ENCODE results near the gene NIM1K.
"Not testable (repeated sequence)": the region's sequence is repeated elsewhere in the genome, so short reads cannot be mapped to it uniquely, and the experiment has no call there.

NIM1K gene

DNA sequence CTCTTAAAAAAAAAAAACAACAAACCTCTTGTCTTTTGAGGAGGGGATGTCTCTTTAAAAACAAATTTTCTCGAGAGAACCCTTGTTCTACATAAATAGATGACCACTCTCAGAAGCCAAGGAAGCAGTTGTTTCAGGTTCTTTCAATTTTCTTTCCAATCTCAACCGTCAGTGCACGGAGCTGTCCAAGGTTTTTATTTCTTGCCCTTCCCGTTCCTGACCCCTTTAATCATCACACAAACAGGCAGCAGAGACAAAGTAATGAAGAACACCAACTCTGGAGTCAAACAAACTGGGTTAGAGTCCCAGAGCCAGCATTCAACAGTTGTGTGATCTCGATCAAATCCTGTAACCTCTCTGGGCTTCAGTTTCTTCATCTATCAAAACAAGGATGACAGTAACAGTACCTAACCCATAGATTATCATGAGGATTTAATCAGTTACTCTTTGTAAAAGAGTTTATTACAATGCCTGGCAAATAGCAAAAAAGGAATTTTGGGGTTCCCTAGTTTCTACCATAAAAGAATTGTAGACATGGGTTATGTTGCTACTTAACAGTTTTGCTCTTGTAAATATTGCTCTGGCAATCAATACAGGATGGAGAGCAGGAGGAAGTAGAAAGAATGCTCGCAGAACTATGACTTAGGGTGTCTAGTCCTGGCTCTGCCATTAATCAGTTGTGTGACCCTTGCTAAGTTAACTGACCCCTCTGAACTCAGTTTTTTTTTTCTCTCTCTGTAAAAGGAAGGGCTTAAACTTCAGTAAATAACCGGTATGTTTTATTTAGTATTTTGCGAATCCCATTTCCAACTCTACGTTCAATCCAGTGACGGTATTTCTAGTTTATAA, 1.0 kb upstream of the NIM1K start:
- Histone ChIP-seq H3K4me3 (ENCODE audit: low read length) (peak overlapping the region; percentile 70), H3K9ac (ENCODE audit: low read length) (no peak overlapping the region), H3K4me1 (ENCODE audit: control insufficient read depth, low read depth, low read length) (peaks cover 13% of the 10 kb centered on the region), H3K36me3 (ENCODE audit: control insufficient read depth, low read depth, low read length) (no peaks in the 10 kb centered on the region), H3K27ac (ENCODE audit: low read length) (no peak overlapping the region), H3K27me3 (ENCODE audit: control insufficient read depth, insufficient read depth, low read length) (peaks cover 49% of the 10 kb centered on the region), H3K9me3 (ENCODE audit: control insufficient read depth, low read depth, low read length) (no peaks in the 10 kb centered on the region)

DNA sequence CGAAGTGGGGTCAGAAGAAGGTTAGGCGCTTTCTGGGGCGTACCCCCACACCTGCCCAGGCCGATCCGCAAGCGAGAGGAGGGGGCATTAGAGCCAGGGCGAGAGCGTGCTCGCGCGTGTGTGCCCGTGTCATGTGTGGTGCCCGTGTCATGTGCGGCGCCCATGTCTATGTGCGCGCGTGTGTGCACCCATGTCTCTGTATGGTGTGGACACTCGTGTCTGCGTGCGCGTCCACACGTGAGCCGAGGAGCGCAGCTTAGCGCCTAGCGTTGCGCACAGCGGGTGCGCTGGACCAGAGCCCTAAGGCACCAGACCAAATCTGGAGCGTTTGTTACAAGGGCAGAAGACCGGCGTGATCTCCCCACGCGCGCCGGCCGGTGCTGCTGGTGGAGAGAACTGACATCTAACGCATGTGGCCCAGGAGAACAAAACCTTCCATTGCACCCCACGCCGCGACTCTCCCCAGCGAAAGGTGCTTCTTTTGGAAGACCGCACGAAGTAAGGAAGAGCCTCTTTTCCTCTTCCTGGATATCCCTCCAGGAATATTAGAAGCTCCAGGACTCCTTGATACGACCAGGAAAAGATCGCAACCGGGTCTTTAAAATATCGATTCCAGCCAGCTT, 644 bp downstream of the NIM1K start:
- Histone ChIP-seq H3K9ac (ENCODE audit: low read length) (no peak overlapping the region), H3K4me1 (ENCODE audit: control insufficient read depth, low read depth, low read length) (peaks cover 13% of the 10 kb centered on the region), H3K9me3 (ENCODE audit: control insufficient read depth, low read depth, low read length) (no peaks in the 10 kb centered on the region), H3K36me3 (ENCODE audit: control insufficient read depth, low read depth, low read length) (no peaks in the 10 kb centered on the region), H3K27me3 (ENCODE audit: control insufficient read depth, insufficient read depth, low read length) (peaks cover 49% of the 10 kb centered on the region), H3K27ac (ENCODE audit: low read length) (no peak overlapping the region), H3K4me3 (ENCODE audit: low read length) (peak overlapping the region; percentile 70)

DNA sequence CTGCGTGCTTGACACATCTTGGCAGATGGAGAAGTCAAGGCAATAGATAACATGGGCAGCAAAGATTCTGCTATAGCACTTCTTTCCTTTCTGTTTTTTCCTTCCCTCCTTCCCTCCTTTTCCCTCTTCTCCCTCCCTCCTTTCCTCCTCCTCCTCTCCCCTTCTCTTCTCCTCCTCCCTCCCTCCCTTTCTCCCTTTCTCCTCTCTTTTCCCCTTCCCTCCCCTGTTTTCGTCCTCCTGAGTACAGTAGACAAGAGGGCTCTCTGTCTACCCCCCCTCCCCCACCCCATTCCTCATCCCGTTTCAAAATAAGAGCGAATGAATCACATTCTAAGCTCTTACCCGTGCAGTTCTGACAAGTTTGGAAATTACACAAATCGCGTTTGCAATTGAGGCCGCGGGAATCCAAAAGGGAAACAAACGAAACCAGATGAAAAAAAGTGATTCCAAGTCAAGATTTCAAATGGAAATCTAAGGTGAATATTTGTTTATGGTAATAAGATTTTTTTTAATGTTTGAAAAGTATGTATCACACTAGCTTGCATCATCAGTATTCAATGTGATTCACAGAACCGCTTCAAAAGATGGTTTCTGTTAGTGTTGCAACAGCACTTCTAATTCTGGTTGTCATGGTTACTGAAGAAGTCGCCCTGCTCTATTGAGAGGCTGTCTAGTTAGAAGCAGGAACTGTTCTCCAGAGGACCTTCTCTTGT, 1.3 kb downstream of the NIM1K start:
- Histone ChIP-seq H3K27ac (ENCODE audit: low read length) (no peak overlapping the region), H3K27me3 (ENCODE audit: control insufficient read depth, insufficient read depth, low read length) (peaks cover 49% of the 10 kb centered on the region), H3K36me3 (ENCODE audit: control insufficient read depth, low read depth, low read length) (no peaks in the 10 kb centered on the region), H3K4me1 (ENCODE audit: control insufficient read depth, low read depth, low read length) (peaks cover 13% of the 10 kb centered on the region), H3K9me3 (ENCODE audit: control insufficient read depth, low read depth, low read length) (no peaks in the 10 kb centered on the region), H3K9ac (ENCODE audit: low read length) (peak overlapping the region; percentile 24), H3K4me3 (ENCODE audit: low read length) (peak overlapping the region; percentile 70)

DNA sequence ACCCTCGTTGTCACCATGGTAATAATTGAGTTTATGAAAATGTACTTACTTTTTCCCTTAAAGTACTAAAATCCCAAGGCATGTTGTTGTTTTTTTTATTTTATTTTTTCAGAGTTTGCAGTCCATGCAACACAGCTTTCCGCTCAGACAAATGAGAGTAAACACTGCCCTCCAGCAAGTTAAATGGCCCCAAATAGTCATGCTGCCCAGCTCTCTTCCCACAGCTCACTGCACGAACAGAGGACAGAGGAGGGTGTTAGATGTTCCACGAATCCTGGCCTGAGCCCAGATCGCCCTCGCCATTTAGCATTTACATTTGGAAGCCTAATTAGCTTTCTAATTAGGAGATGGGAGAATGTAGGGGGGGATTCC, 1.9 kb downstream of the NIM1K start:
- no peak overlapping the region for H3K9ac ChIP-seq (ENCODE audit: low read length)
- no peak overlapping the region for H3K27ac ChIP-seq (ENCODE audit: low read length)
- H3K4me3 ChIP-seq (ENCODE audit: low read length): peak overlapping the region; percentile 70
- peaks cover 49% of the 10 kb centered on the region for H3K27me3 ChIP-seq (ENCODE audit: control insufficient read depth, insufficient read depth, low read length)
- peaks cover 13% of the 10 kb centered on the region for H3K4me1 ChIP-seq (ENCODE audit: control insufficient read depth, low read depth, low read length)
- no peaks in the 10 kb centered on the region for H3K36me3 ChIP-seq (ENCODE audit: control insufficient read depth, low read depth, low read length)
- H3K9me3 ChIP-seq (ENCODE audit: control insufficient read depth, low read depth, low read length): no peaks in the 10 kb centered on the region

DNA sequence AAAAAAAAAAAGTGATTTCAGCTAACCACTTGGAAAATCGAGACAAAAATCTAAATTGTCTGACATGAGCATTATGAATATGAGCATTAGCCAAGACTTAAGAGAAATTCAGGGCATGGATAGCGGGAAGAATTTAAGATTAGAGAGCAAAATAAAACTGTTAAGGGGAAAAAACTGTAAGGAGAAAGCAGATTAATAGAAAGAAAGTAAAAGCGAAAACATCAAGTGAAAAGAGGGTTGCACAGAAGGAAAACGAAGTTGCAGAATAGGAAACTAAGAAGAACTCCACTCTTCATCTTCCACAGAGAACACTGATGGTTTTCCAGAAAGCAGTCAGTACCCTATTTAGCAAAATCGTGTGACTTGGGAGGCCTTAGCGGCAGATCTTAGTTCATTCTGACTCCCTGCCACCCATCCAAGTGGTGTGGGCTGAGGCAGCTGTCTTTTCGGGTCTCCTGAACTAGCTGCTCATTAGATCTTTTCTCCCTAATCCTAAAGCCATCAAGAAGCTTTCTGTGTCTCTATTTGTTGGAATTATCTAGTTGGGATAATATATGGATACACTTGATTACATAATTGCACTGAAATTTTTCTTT, 3.7 kb downstream of the NIM1K start:
- Histone ChIP-seq H3K9me3 (ENCODE audit: control insufficient read depth, low read depth, low read length) (no peaks in the 10 kb centered on the region), H3K9ac (ENCODE audit: low read length) (no peak overlapping the region), H3K4me3 (ENCODE audit: low read length) (no peak overlapping the region), H3K27ac (ENCODE audit: low read length) (no peak overlapping the region), H3K36me3 (ENCODE audit: control insufficient read depth, low read depth, low read length) (no peaks in the 10 kb centered on the region), H3K4me1 (ENCODE audit: control insufficient read depth, low read depth, low read length) (peaks cover 13% of the 10 kb centered on the region), H3K27me3 (ENCODE audit: control insufficient read depth, insufficient read depth, low read length) (peaks cover 39% of the 10 kb centered on the region)

DNA sequence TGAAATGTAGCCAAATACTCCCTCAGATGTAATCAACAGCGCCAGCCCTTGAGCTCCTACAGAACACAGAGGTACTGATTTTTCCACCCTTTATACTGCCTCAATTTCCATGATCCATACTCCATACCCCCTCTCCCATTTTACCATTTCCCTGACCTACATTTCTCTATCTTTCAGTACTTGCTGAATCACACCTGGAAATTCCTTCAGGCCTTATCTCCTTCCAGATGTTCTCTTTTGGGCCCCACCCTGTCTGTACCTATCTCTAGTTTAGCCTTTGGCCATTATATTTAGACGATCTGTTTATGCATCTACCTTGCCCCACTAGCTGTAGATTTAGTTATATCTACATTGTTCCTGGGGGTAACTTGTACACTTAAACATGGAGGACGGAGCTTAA, 5.5 kb downstream of the NIM1K start:
- H3K36me3 ChIP-seq (ENCODE audit: control insufficient read depth, low read depth, low read length): no peaks in the 10 kb centered on the region
- H3K4me1 ChIP-seq (ENCODE audit: control insufficient read depth, low read depth, low read length): peaks cover 7% of the 10 kb centered on the region
- no peak overlapping the region for H3K27ac ChIP-seq (ENCODE audit: low read length)
- no peaks in the 10 kb centered on the region for H3K9me3 ChIP-seq (ENCODE audit: control insufficient read depth, low read depth, low read length)
- peaks cover 21% of the 10 kb centered on the region for H3K27me3 ChIP-seq (ENCODE audit: control insufficient read depth, insufficient read depth, low read length)
- H3K9ac ChIP-seq (ENCODE audit: low read length): no peak overlapping the region
- H3K4me3 ChIP-seq (ENCODE audit: low read length): no peak overlapping the region

DNA sequence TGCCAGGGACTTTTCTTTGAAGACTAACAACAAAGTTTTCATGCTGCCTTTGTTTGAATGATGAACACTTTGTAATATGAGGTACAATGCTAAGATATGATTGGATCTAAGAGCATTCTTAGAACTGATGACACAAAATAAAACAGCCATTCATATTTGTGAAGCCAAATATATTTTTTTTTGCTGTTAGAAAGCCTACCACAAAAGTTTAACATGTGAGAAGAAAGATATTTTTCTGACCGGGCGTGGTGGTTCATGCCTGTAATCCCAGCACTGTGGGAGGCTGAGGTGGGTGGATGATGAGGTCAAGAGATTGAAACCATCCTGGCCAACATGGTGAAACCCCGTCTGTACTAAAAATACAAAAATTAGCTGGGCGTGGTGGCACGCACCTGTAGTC, 9.4 kb downstream of the NIM1K start:
- not testable (repeated sequence) for H3K27ac ChIP-seq (ENCODE audit: low read length); H3K9me3 ChIP-seq (ENCODE audit: control insufficient read depth, low read depth, low read length); H3K36me3 ChIP-seq (ENCODE audit: control insufficient read depth, low read depth, low read length); H3K9ac ChIP-seq (ENCODE audit: low read length); H3K27me3 ChIP-seq (ENCODE audit: control insufficient read depth, insufficient read depth, low read length); H3K4me3 ChIP-seq (ENCODE audit: low read length); H3K4me1 ChIP-seq (ENCODE audit: control insufficient read depth, low read depth, low read length)

DNA sequence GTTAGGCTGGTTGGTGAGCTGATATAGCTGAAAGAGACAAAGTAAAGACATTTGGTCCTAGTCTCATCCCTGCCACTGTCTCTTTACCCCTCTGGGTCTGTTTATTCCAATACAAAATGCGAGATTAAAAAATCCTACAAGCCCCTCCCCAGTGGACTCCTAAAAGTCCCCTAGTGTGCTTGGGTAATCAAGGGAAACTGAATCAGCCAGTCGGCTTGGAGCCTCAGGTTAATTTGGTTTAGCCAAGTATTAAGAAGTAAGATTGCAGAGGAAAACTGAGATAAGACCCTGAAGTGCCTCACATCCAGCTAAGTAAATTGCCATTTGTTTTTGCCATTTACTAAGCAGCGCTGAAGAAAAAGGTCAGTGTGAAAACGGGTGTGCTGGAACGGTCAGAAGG, 10.4 kb downstream of the NIM1K start:
- no peak overlapping the region for H3K9ac ChIP-seq (ENCODE audit: low read length)
- H3K27ac ChIP-seq (ENCODE audit: low read length): no peak overlapping the region
- H3K4me1 ChIP-seq (ENCODE audit: control insufficient read depth, low read depth, low read length): no peaks in the 10 kb centered on the region
- H3K4me3 ChIP-seq (ENCODE audit: low read length): no peak overlapping the region
- H3K36me3 ChIP-seq (ENCODE audit: control insufficient read depth, low read depth, low read length): no peaks in the 10 kb centered on the region
- H3K9me3 ChIP-seq (ENCODE audit: control insufficient read depth, low read depth, low read length): no peaks in the 10 kb centered on the region
- H3K27me3 ChIP-seq (ENCODE audit: control insufficient read depth, insufficient read depth, low read length): no peaks in the 10 kb centered on the region

DNA sequence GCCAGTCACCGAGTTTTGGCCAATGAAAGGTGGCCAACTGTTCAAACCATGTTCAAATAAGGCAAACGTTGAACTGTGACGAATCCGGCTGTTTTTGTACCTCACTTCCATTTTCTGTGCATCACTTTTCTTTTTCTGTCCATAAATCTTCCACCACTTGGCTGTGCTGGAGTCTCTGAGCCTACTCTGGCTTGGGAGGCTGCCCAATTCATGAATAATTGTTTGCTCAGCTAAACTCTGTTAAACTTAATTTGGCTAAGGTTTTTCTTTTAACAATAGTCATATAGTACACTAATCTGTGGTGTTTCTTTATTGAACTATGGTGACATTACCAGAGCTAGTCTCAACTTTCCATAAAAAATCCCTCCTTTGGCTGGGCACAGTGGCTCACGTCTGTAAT, 11.3 kb downstream of the NIM1K start:
- Histone ChIP-seq H3K27ac (ENCODE audit: low read length) (no peak overlapping the region), H3K4me1 (ENCODE audit: control insufficient read depth, low read depth, low read length) (no peaks in the 10 kb centered on the region), H3K9ac (ENCODE audit: low read length) (no peak overlapping the region)

DNA sequence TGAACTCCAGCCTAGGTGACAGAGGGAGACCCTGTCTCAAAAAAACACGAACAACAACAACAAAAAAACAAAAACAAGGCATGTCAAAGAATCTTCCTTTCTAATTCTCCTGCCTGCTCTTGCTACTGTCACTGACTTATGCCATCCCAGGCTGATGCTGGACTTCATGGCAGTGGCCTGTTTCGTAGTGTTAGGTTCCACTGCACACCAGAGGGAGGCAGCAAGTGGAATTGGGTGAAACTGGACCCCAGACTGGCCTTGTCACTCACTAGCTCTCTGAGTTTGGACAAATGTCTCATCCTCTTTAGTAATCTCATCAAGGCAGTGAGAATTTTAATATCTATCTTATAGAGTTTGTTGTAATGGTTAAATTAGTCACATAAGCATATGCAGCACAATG, 12.9 kb downstream of the NIM1K start:
- H3K4me3 ChIP-seq (ENCODE audit: low read length): no peak overlapping the region
- no peak overlapping the region for H3K9ac ChIP-seq (ENCODE audit: low read length)
- H3K27ac ChIP-seq (ENCODE audit: low read length): no peak overlapping the region
- H3K36me3 ChIP-seq (ENCODE audit: control insufficient read depth, low read depth, low read length): no peaks in the 10 kb centered on the region
- H3K9me3 ChIP-seq (ENCODE audit: control insufficient read depth, low read depth, low read length): no peaks in the 10 kb centered on the region
- no peaks in the 10 kb centered on the region for H3K27me3 ChIP-seq (ENCODE audit: control insufficient read depth, insufficient read depth, low read length)
- no peaks in the 10 kb centered on the region for H3K4me1 ChIP-seq (ENCODE audit: control insufficient read depth, low read depth, low read length)

More for the DNA sequence above, 11.3 kb downstream of the NIM1K start:
- H3K4me3 ChIP-seq (ENCODE audit: low read length): no peak overlapping the region
- no peaks in the 10 kb centered on the region for H3K36me3 ChIP-seq (ENCODE audit: control insufficient read depth, low read depth, low read length)
- H3K9me3 ChIP-seq (ENCODE audit: control insufficient read depth, low read depth, low read length): no peaks in the 10 kb centered on the region
- H3K27me3 ChIP-seq (ENCODE audit: control insufficient read depth, insufficient read depth, low read length): no peaks in the 10 kb centered on the region

DNA sequence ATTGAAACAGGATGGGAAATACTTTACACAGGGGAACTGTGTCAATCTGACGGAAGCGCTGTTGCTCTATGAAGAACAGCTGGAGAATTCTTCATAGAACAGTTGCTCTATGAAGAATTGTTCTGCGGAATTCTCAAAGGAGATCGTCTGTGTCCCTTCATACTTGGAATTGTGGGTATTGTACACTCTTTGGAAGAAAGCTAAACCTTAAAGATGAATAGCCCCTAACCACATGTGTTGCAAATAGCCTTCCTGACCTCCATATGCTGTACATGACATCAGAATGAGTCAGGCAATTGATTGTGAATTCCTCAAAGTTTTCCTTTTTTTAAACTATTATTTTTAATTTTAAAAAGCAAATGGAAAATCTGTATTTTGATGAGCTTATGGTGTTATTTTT, 15.6 kb downstream of the NIM1K start:
- no peak overlapping the region for H3K4me3 ChIP-seq (ENCODE audit: low read length)
- no peaks in the 10 kb centered on the region for H3K9me3 ChIP-seq (ENCODE audit: control insufficient read depth, low read depth, low read length)
- no peaks in the 10 kb centered on the region for H3K4me1 ChIP-seq (ENCODE audit: control insufficient read depth, low read depth, low read length)
- H3K9ac ChIP-seq (ENCODE audit: low read length): no peak overlapping the region
- H3K27me3 ChIP-seq (ENCODE audit: control insufficient read depth, insufficient read depth, low read length): no peaks in the 10 kb centered on the region
- no peaks in the 10 kb centered on the region for H3K36me3 ChIP-seq (ENCODE audit: control insufficient read depth, low read depth, low read length)
- no peak overlapping the region for H3K27ac ChIP-seq (ENCODE audit: low read length)
